Upper lobe of left lung (tissue), 4 donors: ENCODE measurements around the gene SDK1.

Experiments
- CTCF ChIP-seq, 6 experiments: fragments of 450-650 bp in 4 of 6; fragments of 200-600 bp in 2 of 6; sonication (generic) in 2 of 6; IDR thresholded peaks; one replicate each; pipeline ENCODE4 v1.5.1; 2016 to 2019; ENCODE audit warnings: antibody characterized with exemption in 6 of 6
- POLR2A ChIP-seq, 4 donors: fragments of 450-650 bp; IDR thresholded peaks; one replicate each; pipeline ENCODE4 v1.5.1; 2016 to 2017; ENCODE audit warnings: antibody characterized with exemption in 4 of 4, mild to moderate bottlenecking in 2 of 4

DNA sequence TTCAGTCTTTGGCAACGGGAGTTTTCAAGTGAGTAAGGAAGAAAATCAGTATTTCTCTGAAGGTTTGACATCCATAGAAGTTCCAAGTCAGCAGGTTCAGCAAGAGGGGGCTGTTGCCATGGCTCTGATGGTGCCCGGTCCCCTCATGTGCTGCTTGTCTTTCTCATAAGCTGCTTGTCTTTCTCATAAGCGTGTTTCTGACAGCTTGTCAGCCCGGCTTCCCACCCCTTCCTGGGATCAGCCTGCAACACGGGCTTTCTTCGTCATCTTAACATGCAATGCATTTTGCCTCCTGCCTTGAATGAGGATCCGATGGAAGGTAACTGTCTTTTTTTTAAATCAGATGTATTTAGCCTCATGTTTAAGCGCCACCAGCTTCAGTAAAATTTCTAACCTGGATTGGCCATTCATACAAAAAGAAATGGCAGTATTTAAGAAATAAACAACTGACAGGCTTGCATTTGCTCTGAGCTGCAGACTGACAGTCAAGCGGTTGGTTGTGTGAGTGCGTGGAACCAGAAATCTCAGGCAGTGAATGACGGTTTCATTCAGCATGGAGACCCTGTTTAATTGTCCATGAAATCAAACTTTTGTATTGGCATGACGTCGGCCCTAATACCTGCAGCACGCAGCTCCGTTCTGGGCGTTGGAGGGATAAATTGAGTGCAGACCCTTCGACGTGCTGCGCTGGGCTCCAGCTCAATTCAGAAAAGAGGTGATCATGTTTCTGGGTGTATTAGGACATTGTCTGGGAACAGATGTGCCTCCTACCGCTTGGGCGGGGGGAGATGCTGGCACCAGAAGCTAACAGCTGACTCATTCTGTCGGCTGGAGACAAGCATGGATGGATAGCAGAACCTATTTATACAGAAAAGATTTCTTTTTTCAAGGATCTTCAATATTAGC lies 926.3 kb downstream of the SDK1 start:
- no peak for TF ChIP-seq POLR2A (IDR thresholded peaks at IDR 0.05)
- no peak for TF ChIP-seq CTCF (IDR thresholded peaks at IDR 0.05)
